Fibroblast of skin of abdomen (primary cell): ENCODE results near the gene OR2K2.
"Not testable (repeated sequence)": the region's sequence is repeated elsewhere in the genome, so short reads cannot be mapped to it uniquely, and the experiment has no call there.

ENCODE experiments used
- DNase-seq: peaks from one replicate; pipeline ENCODE4 v3.0.0-alpha.2; 2013

OR2K2 gene

DNA sequence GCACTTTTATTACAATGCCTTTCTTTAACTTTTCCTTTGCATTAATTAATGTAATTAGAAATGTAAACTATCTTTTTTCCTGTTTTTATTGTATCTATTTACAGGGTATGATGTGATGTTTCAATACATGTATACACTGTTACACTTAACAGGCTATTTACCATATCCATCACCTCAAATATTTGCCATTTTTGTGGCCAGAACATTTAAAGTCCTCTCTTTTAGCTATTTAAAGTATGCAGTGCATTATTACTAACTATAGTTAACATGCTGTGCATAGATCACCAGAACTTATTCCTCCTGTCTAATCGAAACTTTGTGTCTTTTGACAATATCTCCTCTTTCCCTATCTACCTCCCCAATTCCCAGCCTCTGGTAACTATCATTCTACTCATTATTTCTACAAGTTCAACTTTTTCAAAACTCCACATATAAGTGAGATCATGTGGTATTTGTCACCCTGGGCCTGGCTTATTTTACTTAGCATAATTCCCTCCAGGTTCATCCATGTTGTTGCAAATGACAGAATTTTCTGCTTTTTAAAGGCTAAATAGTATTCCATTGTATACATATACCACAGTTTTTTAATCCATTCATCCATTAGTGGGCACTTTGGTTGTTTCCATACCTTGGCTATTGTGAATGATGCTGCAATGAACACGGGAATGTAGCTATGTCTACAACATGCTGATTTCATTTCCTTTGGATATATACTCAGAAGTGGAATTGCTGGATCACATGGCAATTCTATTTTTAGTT lies 32.8 kb downstream of the OR2K2 start:
- DNase-seq, result peak; percentile 68

DNA sequence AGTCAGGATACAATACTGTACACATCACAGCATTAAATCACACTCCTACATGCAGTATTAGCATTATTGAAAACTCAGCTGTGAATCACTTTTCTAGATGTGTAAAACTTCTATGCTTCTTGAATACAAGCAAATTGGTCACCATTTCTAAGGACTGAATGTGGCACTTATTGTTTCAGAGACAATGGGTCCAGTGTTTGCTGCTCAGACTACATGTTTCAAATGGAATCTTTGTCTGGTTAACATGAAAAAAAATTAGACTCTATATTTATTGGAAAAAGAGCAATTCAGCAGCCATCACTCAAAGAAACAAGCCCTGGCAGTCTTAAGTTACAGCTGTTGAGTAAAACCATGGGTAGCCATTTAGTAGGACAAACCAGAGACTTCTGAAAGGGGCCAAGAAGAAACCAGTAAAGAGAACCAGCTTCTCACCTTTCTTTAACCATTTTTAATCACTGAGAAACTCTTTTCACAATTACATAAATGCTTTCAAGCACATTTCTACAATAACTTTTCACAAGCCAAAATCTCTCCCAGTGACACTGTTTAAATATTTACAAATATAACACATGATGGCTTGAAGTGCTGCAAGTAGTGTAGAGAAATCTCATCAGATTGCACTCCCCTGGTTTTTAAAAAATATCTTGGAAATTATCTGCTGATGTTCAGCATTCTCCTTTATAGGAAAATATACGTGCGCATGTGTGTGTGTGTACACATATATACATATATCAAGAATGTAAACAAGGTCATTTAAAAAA lies 35.2 kb downstream of the OR2K2 start:
- no peak for DNase-seq

- DNase-seq, result peak; percentile 89
These were observed 42.9 kb downstream of the OR2K2 start for GRCh38 chr9:111287127-111287526.

- DNase-seq, result no peak
These were observed 45.3 kb downstream of the OR2K2 start for GRCh38 chr9:111284703-111285102.

GRCh38 chr9:111282845-111283244 lies 47.2 kb downstream of the OR2K2 start:
- no peak for DNase-seq

DNA sequence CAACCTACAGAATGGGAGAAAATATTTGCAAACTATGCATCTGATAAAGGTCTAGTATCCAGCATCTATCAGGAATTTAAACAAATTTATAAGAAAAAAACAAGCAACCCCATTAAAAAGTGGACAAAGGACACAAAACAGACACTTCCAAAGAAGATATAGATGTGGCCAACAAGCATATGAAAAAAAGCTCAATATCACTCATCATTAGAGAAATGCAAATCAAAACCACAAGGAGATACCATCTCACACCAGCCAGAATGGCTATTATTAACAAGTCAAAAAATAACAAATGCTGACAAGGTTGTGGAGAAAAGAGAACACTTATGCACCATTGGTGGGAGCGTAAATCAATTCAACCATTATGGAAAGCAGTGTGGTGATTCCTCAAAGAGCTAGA lies 49.2 kb downstream of the OR2K2 start:
- not testable (repeated sequence) for DNase-seq
